ENCODE results near the gene NPPC.

The NPPC gene

DNA sequence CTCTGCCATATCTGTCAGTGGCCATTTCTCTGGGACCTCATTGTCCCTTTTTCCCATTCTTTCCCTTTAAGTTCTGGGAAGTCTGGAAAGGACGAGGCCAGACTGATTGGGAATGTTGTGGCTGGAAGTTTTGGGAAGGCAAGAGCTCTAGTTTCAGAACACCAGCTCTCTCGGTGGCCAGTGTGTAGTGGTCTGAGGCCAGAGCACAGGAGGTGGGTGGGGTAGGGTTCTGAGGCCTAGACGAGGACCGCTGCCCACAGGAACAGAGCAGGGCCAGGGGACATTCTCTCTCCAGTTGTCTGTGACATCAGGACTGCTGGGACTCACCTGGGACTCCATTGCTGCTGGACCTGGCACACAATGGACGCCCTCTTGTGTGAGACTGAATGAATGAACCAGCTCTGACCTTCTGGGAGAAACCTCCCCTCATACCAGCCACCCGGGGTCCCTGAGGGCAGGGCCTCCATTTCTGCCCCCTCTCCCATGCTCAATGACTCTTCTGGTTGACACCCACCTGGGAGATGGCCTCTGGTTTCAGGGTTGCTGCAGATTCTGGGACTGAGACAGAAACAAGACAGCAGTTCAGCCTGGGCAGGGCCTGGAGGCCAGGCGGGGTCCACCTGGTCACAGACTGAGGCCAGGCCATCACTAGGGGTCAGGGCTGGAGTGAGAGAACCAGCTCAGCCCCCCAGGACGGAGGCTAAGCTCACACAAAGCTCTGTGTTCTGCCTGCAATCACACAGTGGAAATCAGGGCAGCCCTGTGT lies 8.4 kb upstream of the NPPC start:
- DNase-seq: no peak

GRCh38 chr2:231933916-231934401 lies 7.8 kb upstream of the NPPC start:
- no peak for DNase-seq

GRCh38 chr2:231932985-231933915 lies 7.1 kb upstream of the NPPC start:
- DNase-seq: no peak

GRCh38 chr2:231932711-231932970 lies 6.4 kb upstream of the NPPC start:
- DNase-seq: no peak

- no peak for DNase-seq
Observed at GRCh38 chr2:231931481-231931915, 5.3 kb upstream of the NPPC start.

DNA sequence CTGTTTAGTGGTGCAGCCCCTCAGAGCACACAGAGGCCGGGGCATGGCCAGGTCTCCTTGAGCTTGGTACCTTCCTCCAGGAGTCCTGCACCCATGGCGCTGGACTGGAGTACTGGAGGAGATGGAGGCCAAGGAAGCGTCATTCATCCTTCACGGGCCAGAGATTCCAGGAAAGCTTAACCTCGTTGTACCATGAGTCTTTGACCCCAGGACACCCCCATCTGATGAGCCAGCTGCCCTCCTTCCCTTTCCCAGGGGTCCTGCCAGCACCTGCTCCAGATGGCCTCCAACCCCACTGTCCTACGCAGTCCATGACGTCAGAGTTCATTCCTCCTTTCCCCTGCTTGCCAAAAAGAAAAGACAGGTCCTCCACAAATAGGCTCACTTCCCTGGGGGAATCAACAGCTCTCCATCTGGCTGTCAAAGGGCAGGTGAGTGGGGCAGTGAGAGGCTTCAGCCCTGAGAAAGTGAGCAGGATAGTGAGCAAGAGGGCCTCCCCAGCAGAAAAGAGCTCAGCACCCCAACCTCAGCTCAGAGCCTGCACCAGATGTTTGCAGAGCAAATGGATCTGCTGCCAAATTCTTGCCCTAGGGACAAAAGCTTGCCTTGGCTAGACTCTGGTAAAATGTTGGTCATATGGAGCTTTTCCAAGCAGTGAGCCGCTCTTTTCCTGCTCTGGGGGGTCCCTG lies 4.5 kb upstream of the NPPC start:
- DNase-seq: no peak

DNA sequence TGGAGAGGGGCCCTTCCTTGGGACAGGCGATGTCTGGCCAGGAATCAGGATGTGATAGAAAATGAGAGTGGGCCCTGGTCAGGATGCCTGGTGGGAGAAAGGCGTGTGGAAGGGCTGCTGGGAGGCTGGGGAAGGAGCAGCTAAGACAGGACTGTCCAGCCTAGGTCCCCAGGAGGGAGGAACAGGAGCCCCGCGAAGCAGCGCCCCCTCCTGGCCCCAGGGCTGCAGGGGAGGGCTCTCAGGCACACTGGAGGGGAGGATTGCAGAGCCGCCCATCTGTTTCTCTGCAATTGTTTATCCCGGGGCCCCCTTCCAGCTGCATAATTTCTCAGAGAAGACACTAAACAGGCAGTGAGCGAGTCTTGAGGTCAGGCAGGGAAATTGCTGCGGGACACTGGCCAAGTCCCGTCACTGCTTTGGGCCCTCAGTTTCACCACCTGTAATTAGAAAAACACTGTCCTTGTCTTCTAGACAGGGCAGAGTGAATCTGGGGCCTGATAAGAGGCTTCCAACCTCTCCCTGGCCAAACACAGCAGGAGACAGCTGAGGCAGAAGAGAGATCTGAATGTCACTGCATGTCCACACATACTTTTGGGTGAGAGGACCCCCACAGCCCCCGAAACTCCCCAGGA lies 3.9 kb upstream of the NPPC start:
- DNase-seq: peak; percentile 14

- DNase-seq: no peak
Observed at GRCh38 chr2:231928901-231929725, 2.9 kb upstream of the NPPC start.

DNA sequence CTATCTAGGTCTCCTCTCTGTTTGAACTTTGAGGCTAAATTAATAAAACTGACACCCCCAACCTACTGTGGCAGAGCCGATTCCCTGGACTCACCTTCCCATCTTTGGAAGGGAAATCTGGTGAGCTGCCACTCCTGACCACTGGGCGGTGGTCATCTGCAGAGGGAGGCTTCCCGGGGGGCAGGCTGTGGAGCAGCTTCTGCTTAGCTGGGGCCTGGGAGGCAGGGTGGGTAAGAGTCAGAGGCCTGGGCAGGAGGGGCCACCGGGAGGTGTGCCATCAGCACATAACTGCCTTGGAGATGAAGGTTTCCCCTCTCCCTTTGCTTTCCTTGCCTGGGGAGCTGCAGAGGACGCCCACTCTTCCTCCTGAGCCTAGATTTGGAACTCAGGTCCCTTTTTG lies 2.3 kb upstream of the NPPC start:
- DNase-seq: peak; percentile 10

DNA sequence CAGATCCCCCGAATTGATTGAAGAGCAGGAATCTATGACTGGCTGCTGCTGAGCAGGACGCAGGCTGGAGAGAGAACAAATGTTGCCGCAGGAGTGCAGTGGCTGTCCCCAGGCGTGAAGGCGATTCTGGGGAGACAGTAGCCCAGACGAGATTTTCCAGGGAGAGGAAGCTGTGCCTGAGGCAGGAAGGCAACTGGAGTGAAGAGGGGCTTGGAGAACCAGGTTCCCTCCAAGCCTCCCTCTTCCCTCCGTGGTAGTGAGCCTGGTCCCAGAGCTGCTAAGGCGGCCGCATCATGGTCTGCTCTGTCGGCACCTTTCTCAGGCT lies 1.3 kb upstream of the NPPC start:
- DNase-seq: no peak

GRCh38 chr2:231926761-231927565 lies 767 bp upstream of the NPPC start:
- peak; percentile 69 for DNase-seq

DNA sequence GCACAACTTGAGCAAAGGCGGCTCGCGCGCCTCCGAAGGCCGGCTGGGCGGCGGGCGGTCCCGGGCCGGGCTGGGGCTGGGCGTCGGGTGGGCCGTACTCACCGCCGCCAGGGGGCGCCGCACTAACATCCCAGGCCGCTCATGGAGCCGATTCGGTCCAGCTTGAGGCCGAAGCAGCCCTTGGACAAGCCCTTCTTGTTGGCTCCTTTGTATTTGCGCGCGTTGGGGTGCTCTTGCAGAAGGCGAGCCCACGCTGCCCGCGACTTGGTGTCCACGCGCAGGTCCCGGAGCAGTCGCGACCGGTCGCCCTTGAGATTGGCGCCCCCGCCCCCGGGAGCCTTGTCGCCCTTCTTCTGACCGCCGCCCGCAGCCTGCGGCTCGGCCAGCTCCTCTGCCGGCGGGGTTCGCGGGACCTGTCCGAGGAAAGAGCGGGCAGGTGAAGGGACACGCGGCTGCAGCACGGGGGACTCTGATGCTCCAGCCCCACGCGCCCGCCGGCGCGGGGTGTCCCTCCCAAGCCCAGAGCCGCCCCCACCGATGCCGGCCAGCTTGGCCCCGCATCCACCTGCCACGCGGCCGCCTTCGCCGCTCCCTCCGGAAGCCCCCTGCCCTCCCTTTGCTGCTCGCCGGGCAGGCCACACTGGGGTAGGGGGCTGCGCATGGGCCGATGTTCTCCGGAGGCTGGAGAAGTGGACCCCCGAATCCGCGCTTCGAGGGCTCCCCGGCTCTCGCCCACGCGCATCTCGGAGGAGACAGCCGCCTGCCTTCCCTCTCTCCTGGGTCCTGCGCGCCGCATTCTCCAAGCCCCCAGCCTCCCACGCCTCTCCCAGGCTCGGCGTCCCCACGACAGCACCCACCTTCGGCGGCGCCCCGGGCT lies 655 bp downstream of the NPPC start:
- peak; percentile 88 for DNase-seq

GRCh38 chr2:231924889-231925275 lies 1.3 kb downstream of the NPPC start:
- no peak for DNase-seq

GRCh38 chr2:231923951-231924888 lies 2.0 kb downstream of the NPPC start:
- no peak for DNase-seq

- peak; percentile 31 for DNase-seq
Observed at GRCh38 chr2:231923010-231923344, 3.2 kb downstream of the NPPC start.

DNA sequence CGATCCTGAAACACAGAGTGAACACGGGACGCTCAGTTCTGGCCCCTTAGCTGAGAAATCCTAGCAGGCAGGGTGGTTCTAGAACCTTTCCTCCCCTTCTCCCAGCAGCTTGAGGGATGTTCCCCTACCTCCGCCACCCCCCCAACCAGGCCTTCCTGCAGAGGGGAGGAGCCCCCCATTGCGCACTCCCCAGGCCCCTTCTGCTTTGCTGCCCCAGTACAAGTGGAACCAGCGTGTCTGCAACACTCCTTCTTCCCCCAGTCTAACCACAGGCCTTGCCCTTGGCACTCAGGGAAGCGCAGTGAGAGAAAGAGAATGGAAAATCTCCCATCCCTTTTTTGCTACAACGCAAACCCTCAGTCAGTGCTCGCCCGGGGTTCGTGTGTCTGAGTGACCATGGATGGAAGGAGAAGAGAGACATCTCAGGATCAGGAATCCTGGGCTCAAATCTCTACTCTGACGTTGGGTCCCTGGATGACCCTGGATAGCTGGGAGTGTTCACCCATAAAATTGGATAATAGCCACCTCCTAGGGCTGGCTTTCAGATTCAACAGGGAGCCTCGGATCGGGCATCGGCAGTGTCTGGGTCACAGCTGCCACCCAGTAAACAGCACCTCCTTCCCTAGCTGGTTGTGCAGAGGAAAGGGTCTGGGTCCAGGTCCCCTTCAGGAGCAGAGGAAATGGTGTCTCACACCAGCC lies 3.7 kb downstream of the NPPC start:
- no peak for DNase-seq

DNA sequence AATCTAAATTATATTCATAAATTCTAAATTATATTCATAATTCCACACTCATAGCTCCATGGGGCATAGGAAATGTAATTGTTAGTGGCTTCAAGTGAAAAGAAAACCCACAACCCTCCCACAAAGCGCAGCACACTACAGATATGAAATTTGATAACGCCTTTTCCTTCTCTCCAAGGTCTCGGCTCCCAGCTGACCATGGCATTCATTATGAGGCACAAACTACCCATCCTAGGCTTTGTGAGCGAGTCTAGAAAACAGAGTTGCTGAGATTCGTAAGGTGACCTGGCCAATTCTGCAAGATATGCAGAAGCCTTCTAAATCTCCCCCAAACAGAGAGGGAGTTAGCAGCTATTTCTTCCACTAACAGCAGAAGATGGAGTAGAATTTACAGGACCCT lies 5.4 kb downstream of the NPPC start:
- DNase-seq: no peak

DNA sequence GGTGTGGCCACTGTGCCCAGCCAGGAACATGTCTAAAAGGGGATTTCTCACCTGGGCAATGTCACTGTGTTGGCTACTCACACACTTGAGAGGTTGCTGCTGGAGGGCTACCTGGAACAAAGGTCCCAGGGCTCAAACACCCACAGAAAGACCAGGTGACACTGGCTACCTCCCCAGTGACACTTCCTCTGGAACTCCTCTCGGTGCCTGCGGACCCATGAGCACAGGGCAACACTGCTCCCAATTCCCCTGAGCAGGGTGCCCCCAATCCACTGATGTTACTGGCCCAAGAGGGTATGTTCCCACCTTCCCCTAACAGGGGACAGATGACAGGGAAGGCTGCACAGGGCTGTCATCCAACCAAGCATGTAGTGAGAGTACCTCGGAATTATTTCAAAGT lies 5.8 kb downstream of the NPPC start:
- no peak for DNase-seq
